ENCODE measurements around the gene COQ10A. TPM values are rescaled to one million over a fixed set of nuclear protein-coding genes. Genes with fewer than 3 reads are reported as not detected.

The COQ10A gene
- total and polyA plus RNA-seq, 2 of the 8 experiments (the other 6 are each of a cell fraction or from before 2014, with no cell fraction given), result 21.8 to 42.9 TPM

DNA sequence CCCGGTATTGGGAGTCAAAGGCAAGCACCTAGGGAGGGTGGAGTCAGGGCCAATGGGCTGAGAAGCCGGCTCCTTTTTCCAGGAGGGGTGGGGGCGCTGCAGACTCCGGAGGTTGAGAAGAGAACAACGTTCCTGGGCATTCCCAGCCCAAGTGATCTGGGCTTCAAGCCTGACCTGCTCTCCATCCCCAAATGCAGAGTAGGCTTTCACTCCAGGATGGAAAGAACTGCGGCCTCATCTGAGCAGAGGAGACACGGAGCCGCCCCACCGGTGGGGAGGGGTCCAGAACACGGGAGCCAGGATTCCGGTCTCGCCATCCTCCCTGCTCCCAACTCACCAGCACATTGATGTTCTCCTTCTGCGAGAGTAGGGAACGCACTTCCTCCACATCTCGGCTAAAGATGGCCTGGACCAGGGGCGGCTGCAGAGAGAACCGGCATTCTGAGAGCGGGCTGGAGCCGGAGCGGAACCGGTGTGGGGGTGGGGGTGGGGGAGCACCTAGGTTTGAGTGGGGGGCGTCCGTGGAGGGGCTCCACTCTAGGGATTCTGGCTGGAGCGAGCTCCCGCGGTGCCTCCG is 9.2 kb upstream of the COQ10A start:
- no peak overlapping the region for H2AK5ac ChIP-seq (ENCODE audit: low read depth, low read length)
- peak overlapping the region; percentile 63; the same call in 1 of the 2 replicates for H3K18ac ChIP-seq (ENCODE audit: extremely low read depth, low read length)
- FAIRE-seq (no peak), DNase-seq (ENCODE audit: low read depth in 1 of 2, low spot score in 2 of 2) (peak in 1 of 2 experiments; percentile 80)
- H2BK120ac ChIP-seq (replicated peaks; ENCODE audit: low read depth, low read length), result no peak overlapping the region
- H3K27ac ChIP-seq (ENCODE audit: low read depth, low read length), result no peak overlapping the region
- H3K79me1 ChIP-seq (ENCODE audit: low read depth, low read length), result peaks cover 7% of the 10 kb centered on the region
- peak overlapping the region; percentile 60 to 96 (median 88) for H3K4me3 ChIP-seq (ENCODE audit: extremely low read depth in 1 of 4, insufficient read depth in 2 of 4, low read depth in 3 of 4, low read length in 4 of 4)
- peak overlapping the region; percentile 62 for H3K56ac ChIP-seq (replicated peaks; ENCODE audit: insufficient read length, low read depth, low read length)
- H3K79me2 ChIP-seq (ENCODE audit: control insufficient read depth in 1 of 2, insufficient read depth in 2 of 2, low read length in 2 of 2), result peaks cover 0 to 8% of the 10 kb centered on the region in 2 experiments; a peak in 1 of 4 replicates
- peak overlapping the region; percentile 46; the same call in 1 of the 2 replicates for H2BK15ac ChIP-seq (ENCODE audit: low read length)
- no peak overlapping the region for H3K23ac ChIP-seq (ENCODE audit: insufficient read length)
- no peaks in the 10 kb centered on the region for H3K27me3 ChIP-seq (replicated peaks in 1 of 4; ENCODE audit: control insufficient read depth in 3 of 4, extremely low read depth in 1 of 4, insufficient read depth in 3 of 4, low read length in 3 of 4)
- ChIA-PET POLR2A (ENCODE audit: partially characterized antibody) (interaction anchor here (0.8 to 3.8 kb wide), 29 partner anchors 9 to 210 kb away, joined by 3 to 41 read pairs (median 5); partner anchors contain the start of genes CNPY2, COQ10A, CS and ERBB3), CTCF (ENCODE audit: partially characterized antibody) (interaction anchor here (0.8 to 6.4 kb wide), 23 partner anchors 9 to 1502 kb away, joined by 3 to 47 read pairs (median 6); partner anchors contain the start of genes COQ10A, RNF41 and SMARCC2)
- no peaks in the 10 kb centered on the region for H3K9me3 ChIP-seq (ENCODE audit: insufficient read depth in 2 of 2, low read depth in 1 of 2, low read length in 1 of 2)
- H2AFZ ChIP-seq (ENCODE audit: low read length), result peak overlapping the region; percentile 29; the same call in 1 of the 2 replicates
- no peak overlapping the region for H4K91ac ChIP-seq (replicated peaks; ENCODE audit: insufficient read length, low read length)
- peak overlapping the region; percentile 79 for H2BK5ac ChIP-seq (ENCODE audit: low read depth, low read length)
- WGBS, 2 experiments (ENCODE audit: extremely low coverage in 1 of 2, insufficient coverage in 1 of 2, insufficient read length in 1 of 2, insufficient replicate concordance in 2 of 2, low coverage in 1 of 2, low lambda C conversion rate in 2 of 2, missing lambda C conversion rate in 1 of 2), result 2% methylated on average over 21 of the region's 27 CpGs; no CpG with 5 or more reads in 1 of the 2 experiments
- H3K36me3 ChIP-seq (ENCODE audit: control insufficient read depth in 2 of 4, insufficient read depth in 4 of 4, low read length in 3 of 4), result peaks cover 18 to 38% (median 23%) of the 10 kb centered on the region in 4 experiments
- H4K20me1 ChIP-seq (replicated peaks in 1 of 2; ENCODE audit: control insufficient read depth in 1 of 2, insufficient read depth in 2 of 2, low read length in 2 of 2), result peaks cover 5 to 9% of the 10 kb centered on the region in 2 experiments
- peaks cover 8 to 17% (median 13%) of the 10 kb centered on the region in 4 experiments for H3K4me1 ChIP-seq (replicated peaks in 1 of 4; ENCODE audit: control insufficient read depth in 3 of 4, insufficient read depth in 4 of 4, low read length in 3 of 4)
- no peak overlapping the region for H2BK20ac ChIP-seq (ENCODE audit: low read length)
- no peak overlapping the region for H2BK12ac ChIP-seq (ENCODE audit: low read depth, low read length)
- H3K4me2 ChIP-seq (ENCODE audit: insufficient read depth in 1 of 2, low read depth in 2 of 2, low read length in 2 of 2), result peak overlapping the region; percentile 83 to 89
- H3K23me2 ChIP-seq (ENCODE audit: low read depth, low read length), result peaks cover 11% of the 10 kb centered on the region; the same call in 1 of the 2 replicates
- H4K5ac ChIP-seq (ENCODE audit: insufficient read length, low read depth, low read length), result peak overlapping the region; percentile 78
- H3K4ac ChIP-seq (replicated peaks; ENCODE audit: insufficient read length, low read depth, low read length), result peak overlapping the region; percentile 63
- peak overlapping the region in 3 of 4 experiments; percentile 54 to 60 (median 58); a peak in 5 of 7 replicates for H3K9ac ChIP-seq (replicated peaks in 1 of 4; ENCODE audit: extremely low read depth in 1 of 4, low read depth in 3 of 4, low read length in 3 of 4)
- no peak overlapping the region; the same call in 1 of the 2 replicates for H4K8ac ChIP-seq (ENCODE audit: extremely low read depth, insufficient read depth, low read length)
- no peak overlapping the region for H3K14ac ChIP-seq (ENCODE audit: insufficient read length)
- 0 out of 2 replicates have a peak, but pooled peaks have one; percentile 19 for TF ChIP-seq YY1 (IDR thresholded peaks at IDR 0.05; ENCODE audit: low read depth, low read length)
- TF ChIP-seq RNF2 (IDR thresholded peaks at IDR 0.05; ENCODE audit: borderline replicate concordance, low read depth, low read length, missing control alignments, poor library complexity, severe bottlenecking), result no peak
- TF ChIP-seq EP300 (IDR thresholded peaks at IDR 0.05; ENCODE audit: borderline replicate concordance in 1 of 2, low read depth in 2 of 2, low read length in 2 of 2), result no peak
- peak in 1 of 2 experiments; percentile 40; a peak in 1 of 4 replicates for TF ChIP-seq HDAC2 (IDR thresholded peaks at IDR 0.05; ENCODE audit: borderline replicate concordance in 1 of 2, low read depth in 2 of 2, low read length in 2 of 2)
- no peak for TF ChIP-seq CHD2 (IDR thresholded peaks at IDR 0.05; ENCODE audit: low read length)
- no peak for TF ChIP-seq SAP30 (IDR thresholded peaks at IDR 0.05; ENCODE audit: insufficient read depth, insufficient replicate concordance, low read length)
- TF ChIP-seq GTF2F1 (IDR thresholded peaks at IDR 0.05; ENCODE audit: borderline replicate concordance, low read depth, low read length), result no peak
- no peak for TF ChIP-seq NANOG (IDR thresholded peaks at IDR 0.05; ENCODE audit: insufficient read depth, low read depth, low read length, poor library complexity, severe bottlenecking)
- TF ChIP-seq CREB1 (IDR thresholded peaks at IDR 0.05), result no peak
- TF ChIP-seq EGR1 (IDR thresholded peaks at IDR 0.05; ENCODE audit: borderline replicate concordance, low read depth, low read length), result no peak
